ENCODE measurements around the gene CD59.

The CD59 gene

GRCh38 chr11:33713151-33713855, 22.9 kb downstream of the CD59 start:
- H3K36me3 ChIP-seq (ENCODE audit: insufficient read depth, low read length) = peaks cover 43% of the 10 kb centered on the region
- H3K9ac ChIP-seq (ENCODE audit: low read length) = no peak overlapping the region
- H3K9me2 ChIP-seq (ENCODE audit: low read depth, low read length) = no peaks in the 10 kb centered on the region
- H4K20me1 ChIP-seq (ENCODE audit: insufficient read depth, low read length) = no peaks in the 10 kb centered on the region
- H3K4me1 ChIP-seq (ENCODE audit: insufficient read depth, low read length, severe bottlenecking) = no peaks in the 10 kb centered on the region
- TF ChIP-seq CTCF (IDR thresholded peaks at IDR 0.05; ENCODE audit: low read length) (no peak), EZH2 (IDR thresholded peaks at IDR 0.05; ENCODE audit: borderline replicate concordance, low read length) (no peak)
- H2AFZ ChIP-seq (ENCODE audit: low read length) = no peak overlapping the region
- no peak overlapping the region for H3K4me3 ChIP-seq (ENCODE audit: low read depth, low read length, poor library complexity, severe bottlenecking)
- no peaks in the 10 kb centered on the region for H3K79me2 ChIP-seq (ENCODE audit: insufficient read depth, low read length)
- no peak overlapping the region for H3K27ac ChIP-seq (ENCODE audit: low read depth, low read length, poor library complexity, severe bottlenecking)
- no peaks in the 10 kb centered on the region for H3F3A ChIP-seq (ENCODE audit: insufficient read depth, low read length)
- no peaks in the 10 kb centered on the region for H3K27me3 ChIP-seq (ENCODE audit: insufficient read depth, low read length)
- no peak overlapping the region for H3K4me2 ChIP-seq (ENCODE audit: low read length)
- no peaks in the 10 kb centered on the region for H3K9me3 ChIP-seq (ENCODE audit: low read length)

GRCh38 chr11:33712436-33712835, 23.8 kb downstream of the CD59 start:
- Histone ChIP-seq H3K9me2 (ENCODE audit: low read depth, low read length) (no peaks in the 10 kb centered on the region), H3K4me1 (ENCODE audit: insufficient read depth, low read length, severe bottlenecking) (no peaks in the 10 kb centered on the region), H3K79me2 (ENCODE audit: insufficient read depth, low read length) (no peaks in the 10 kb centered on the region), H3K27me3 (ENCODE audit: insufficient read depth, low read length) (no peaks in the 10 kb centered on the region), H3K4me2 (ENCODE audit: low read length) (no peak overlapping the region), H3F3A (ENCODE audit: insufficient read depth, low read length) (no peaks in the 10 kb centered on the region), H3K9ac (ENCODE audit: low read length) (no peak overlapping the region), H3K4me3 (ENCODE audit: low read depth, low read length, poor library complexity, severe bottlenecking) (no peak overlapping the region), H2AFZ (ENCODE audit: low read length) (no peak overlapping the region), H3K36me3 (ENCODE audit: insufficient read depth, low read length) (peaks cover 39% of the 10 kb centered on the region), H3K27ac (ENCODE audit: low read depth, low read length, poor library complexity, severe bottlenecking) (no peak overlapping the region), H3K9me3 (ENCODE audit: low read length) (no peaks in the 10 kb centered on the region), H4K20me1 (ENCODE audit: insufficient read depth, low read length) (no peaks in the 10 kb centered on the region)
- TF ChIP-seq CTCF (IDR thresholded peaks at IDR 0.05; ENCODE audit: low read length) (no peak), EZH2 (IDR thresholded peaks at IDR 0.05; ENCODE audit: borderline replicate concordance, low read length) (no peak)

GRCh38 chr11:33709466-33709865, 26.8 kb downstream of the CD59 start:
- no peaks in the 10 kb centered on the region for H3K9me3 ChIP-seq (ENCODE audit: low read length)
- H2AFZ ChIP-seq (ENCODE audit: low read length) = no peak overlapping the region
- no peaks in the 10 kb centered on the region for H4K20me1 ChIP-seq (ENCODE audit: insufficient read depth, low read length)
- no peak overlapping the region for H3K4me3 ChIP-seq (ENCODE audit: low read depth, low read length, poor library complexity, severe bottlenecking)
- H3K79me2 ChIP-seq (ENCODE audit: insufficient read depth, low read length) = no peaks in the 10 kb centered on the region
- H3K9ac ChIP-seq (ENCODE audit: low read length) = no peak overlapping the region
- TF ChIP-seq EZH2 (IDR thresholded peaks at IDR 0.05; ENCODE audit: borderline replicate concordance, low read length) (no peak), CTCF (IDR thresholded peaks at IDR 0.05; ENCODE audit: low read length) (no peak)
- H3F3A ChIP-seq (ENCODE audit: insufficient read depth, low read length) = no peaks in the 10 kb centered on the region
- no peaks in the 10 kb centered on the region for H3K4me1 ChIP-seq (ENCODE audit: insufficient read depth, low read length, severe bottlenecking)
- no peaks in the 10 kb centered on the region for H3K9me2 ChIP-seq (ENCODE audit: low read depth, low read length)
- peaks cover 41% of the 10 kb centered on the region for H3K36me3 ChIP-seq (ENCODE audit: insufficient read depth, low read length)
- no peaks in the 10 kb centered on the region for H3K27me3 ChIP-seq (ENCODE audit: insufficient read depth, low read length)
- H3K27ac ChIP-seq (ENCODE audit: low read depth, low read length, poor library complexity, severe bottlenecking) = no peak overlapping the region
- no peak overlapping the region for H3K4me2 ChIP-seq (ENCODE audit: low read length)
